Activated CD4-positive, CD25-positive, alpha-beta regulatory T cell treated with anti-CD3 and anti-CD28 coated beads, Interleukin-2, amount 50 U/mL, for 72 hours (primary cell): Measurements from ENCODE around the gene FOXS1.
A peak's percentile ranks its signal among the peaks of the same experiment; 100 is the strongest.

Source experiments
- DNase-seq: peaks from one replicate; pipeline ENCODE4 v3.0.0; 2021

FOXS1 gene

DNA sequence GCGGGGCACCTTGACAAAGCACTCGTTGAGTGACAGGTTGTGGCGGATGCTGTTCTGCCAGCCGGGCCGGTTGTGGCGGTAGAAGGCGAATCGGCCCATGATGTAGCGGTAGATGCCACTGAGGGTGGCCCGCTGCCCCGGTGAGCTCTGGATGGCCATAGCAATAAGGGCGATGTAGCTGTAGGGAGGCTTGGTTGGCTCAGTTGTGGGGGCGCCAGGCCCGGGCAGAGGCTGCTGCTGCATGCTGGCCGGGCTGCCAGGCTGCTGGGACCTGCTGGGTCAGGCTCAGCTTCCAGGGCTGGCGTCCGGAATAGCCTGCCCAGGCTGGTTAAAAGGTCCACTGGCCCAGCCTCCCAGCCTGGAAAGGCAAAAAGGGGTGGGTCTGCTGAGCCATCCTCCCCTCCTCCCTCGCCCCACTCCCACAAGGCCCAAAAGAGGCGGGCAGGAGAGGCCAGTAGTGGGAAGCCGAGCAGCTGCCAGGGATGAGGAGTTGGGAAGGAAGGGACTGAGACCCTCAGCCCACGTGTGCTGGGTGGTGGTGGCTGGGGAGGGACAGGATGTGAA lies at the start of gene FOXS1:
Gene FOXS1, minus strand, starts transcription at position 305 of the 564 bp plus-strand sequence. Its CDS starts 62 bp downstream, at position 243.
- no peak for DNase-seq

- no peak for DNase-seq
Observed at GRCh38 chr20:31890646-31891045, 45.2 kb upstream of the FOXS1 start.

- no peak for DNase-seq
Observed at GRCh38 chr20:31883829-31884228, 38.4 kb upstream of the FOXS1 start.

GRCh38 chr20:31881945-31882344 lies 36.5 kb upstream of the FOXS1 start:
- DNase-seq, result no peak

DNA sequence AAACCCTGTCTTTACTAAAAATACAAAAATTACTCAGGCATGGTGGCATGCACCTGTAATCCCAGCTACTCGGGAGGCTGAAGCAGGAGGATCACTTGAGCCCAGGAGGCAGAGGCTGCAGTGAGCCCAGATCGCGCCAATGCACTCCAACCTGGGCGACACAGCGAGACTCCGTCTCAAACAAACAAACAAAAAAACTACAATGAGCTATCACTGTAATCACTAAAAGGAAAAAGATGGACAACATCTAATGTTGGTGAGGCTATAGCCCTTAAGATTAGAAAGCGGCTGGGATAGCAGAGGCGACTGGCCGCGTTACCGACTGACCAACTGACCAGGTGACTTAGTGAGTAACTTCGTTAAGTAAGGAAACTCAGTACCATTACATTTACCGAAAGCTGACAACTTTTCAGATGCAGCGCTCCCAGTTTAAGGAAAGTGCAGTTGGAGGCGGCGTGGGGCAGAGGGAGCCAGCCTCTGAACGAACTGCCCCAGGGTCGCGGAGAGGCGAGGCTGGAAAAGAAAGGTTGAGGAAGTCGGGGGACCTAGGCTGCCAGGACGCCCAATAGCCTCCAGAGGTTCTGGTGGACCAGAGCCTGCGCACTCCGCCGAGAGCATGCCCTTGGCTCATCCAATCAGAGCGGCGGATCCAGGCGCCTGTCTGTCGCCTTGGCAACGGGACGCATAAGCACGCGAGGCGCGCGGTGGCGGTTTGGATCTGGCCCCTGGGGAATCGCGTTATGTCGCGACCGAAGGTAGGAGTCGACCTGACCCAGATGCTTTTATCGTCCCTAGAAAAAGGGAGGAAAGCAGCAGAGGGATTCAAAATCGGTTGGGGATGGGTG lies 34.0 kb upstream of the FOXS1 start:
- DNase-seq, result peak; percentile 78

GRCh38 chr20:31877684-31878083 lies 32.3 kb upstream of the FOXS1 start:
- no peak for DNase-seq

- DNase-seq, result no peak
Observed at GRCh38 chr20:31875671-31876070, 30.3 kb upstream of the FOXS1 start.

- no peak for DNase-seq
Observed at GRCh38 chr20:31872406-31872805, 27.0 kb upstream of the FOXS1 start.

DNA sequence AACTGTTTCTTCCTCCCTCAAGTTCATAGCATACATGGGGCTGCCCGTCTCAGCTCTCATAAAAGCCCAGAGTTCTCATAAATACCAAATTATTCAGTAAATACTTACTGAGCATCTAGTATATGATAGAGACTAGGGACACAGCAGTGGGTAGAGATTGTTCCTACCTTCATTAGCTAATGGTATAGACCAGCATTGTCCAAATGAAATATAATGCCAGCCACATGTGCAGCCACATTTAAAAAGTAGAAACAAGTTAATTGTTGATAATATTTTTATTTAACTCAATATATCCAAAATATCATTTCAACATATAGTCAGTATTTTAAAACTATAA lies 26.2 kb upstream of the FOXS1 start:
- DNase-seq, result no peak

- DNase-seq, result no peak
Observed at GRCh38 chr20:31870726-31871617, 25.6 kb upstream of the FOXS1 start.

GRCh38 chr20:31869942-31870725 lies 24.7 kb upstream of the FOXS1 start, which contains the start of the genes DUSP15 and TTLL9:
Gene DUSP15 (minus strand): TSS chr20:31870527. CDS start chr20:31870337, 190 bp downstream.
Gene TTLL9 (plus strand): TSS chr20:31870634. CDS start chr20:31871127, 493 bp downstream.
- no peak for DNase-seq

DNA sequence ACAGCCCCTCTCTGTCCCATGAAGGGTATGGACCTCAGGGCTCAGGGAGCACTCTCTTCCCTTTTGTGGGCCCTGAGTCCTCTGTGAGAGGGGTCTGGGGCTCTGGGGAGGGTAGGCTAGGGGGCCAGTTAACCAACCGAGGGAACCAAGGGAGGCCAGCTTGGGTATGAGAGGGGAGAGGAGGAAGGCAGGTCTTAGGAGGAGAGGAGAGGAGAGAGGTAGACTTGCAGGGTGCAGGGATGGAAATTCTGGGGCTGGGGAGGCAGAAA lies 24.2 kb upstream of the FOXS1 start:
- DNase-seq, result no peak

DNA sequence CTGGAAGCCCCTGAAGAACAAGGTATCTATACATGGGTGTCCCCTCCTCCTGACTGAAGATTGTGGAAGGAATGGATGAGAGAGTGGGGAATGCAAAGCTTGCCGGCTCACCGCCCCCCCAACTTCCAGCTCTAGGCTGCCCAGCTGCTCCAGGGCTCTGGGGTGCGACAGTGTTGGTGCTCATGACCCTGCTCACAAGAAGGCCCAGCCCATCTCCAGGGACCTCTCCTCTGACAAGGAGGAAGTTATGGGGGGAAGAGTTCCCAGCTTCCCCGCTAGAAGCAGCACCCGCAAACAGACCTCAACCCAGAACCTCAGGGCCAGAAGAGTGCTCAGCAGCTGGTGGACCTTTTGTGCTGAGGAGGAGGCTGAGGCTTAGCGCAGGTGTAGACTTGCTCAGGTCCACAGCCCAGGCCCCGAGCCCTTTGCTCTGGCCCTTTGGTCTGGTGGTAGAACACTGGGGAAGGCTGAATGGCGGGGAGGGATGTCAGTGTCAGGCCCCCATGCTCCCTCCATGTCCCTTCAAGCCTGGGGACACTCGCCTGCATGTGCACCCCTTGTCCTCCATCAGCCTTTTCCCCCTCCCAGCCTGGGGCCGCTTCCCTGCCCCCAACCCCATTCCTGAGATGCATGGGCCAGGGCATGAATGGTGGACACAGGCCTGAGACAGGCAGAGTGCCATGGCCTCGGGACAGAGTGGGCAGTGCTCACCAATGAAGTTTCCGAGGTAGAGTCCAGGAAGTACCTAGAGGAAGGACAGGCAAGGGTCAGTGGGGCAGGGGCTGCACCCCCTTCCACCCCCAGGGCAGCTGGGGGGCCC lies 23.7 kb upstream of the FOXS1 start:
- no peak for DNase-seq

DNA sequence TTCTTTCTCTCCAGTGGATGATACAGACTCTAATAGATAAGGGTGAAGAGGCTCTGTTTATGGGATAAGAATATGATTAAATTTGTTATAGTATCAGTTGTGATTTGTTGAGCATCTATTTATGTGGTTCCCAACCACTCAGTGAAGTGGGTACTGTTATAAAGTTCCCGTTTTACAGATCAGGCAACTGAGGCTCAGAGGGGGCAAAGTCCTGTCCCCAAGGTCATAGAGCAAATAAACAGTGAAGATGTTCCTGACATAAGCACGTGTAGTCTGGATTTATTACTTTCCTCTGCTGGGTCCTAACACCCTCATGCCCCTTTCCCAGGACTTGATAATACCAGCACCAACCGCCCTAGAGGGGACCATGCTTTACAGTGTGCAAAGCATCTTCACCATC lies 20.8 kb upstream of the FOXS1 start:
- DNase-seq, result no peak

GRCh38 chr20:31864521-31865400 lies 19.4 kb upstream of the FOXS1 start:
- DNase-seq, result no peak

- no peak for DNase-seq
Observed at GRCh38 chr20:31863296-31864085, 18.1 kb upstream of the FOXS1 start.

DNA sequence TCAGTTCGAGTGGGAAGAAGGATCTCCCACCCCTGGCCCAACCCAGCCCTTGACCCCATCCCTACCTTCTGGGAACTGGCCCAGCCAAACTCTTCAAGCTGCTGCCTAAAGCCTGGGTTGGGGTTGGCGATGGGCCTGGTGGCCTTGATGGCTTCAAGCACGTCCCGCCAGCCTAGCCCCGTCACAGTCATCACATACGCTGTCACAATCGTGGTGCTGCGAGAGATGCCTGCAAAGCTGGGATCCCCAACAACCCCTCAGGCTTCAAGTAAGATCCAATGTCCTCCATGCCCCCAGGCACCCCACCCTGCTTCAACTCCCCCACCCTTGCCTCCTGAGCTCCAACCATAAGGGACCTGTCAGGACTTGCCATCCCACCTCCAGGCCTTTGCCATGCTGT lies 17.1 kb upstream of the FOXS1 start:
- DNase-seq, result no peak

- DNase-seq, result no peak
Observed at GRCh38 chr20:31862157-31862470, 16.7 kb upstream of the FOXS1 start.

GRCh38 chr20:31861385-31862156 lies 16.2 kb upstream of the FOXS1 start:
- DNase-seq, result peak; percentile 50

DNA sequence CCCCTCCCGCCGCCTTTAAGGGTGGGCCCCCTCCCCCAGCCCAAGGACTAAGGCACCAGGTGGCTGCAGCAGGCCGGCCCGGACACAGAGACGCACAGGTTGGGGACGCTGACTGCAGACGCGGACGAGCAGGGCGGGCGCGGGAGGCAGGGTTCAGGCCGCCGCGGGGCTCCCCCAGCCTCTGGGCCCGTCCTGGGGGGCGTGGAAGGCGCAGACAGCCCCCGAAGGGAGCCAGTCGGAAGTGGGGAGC lies 15.7 kb upstream of the FOXS1 start:
- no peak for DNase-seq
